ENCODE measurements around the gene SPATA21. TPM values are rescaled to one million over a fixed set of nuclear protein-coding genes. Genes with fewer than 3 reads are reported as not detected.
"Not testable (repeated sequence)": the region's sequence is repeated elsewhere in the genome, so short reads cannot be mapped to it uniquely, and the experiment has no call there.

Gene SPATA21
- total RNA-seq, 1 donor from 2014 or later: not detected

GRCh38 chr1:16385659-16386453, 51.4 kb downstream of the SPATA21 start:
- no peak for DNase-seq (ENCODE audit: low read depth)

GRCh38 chr1:16383888-16384287, 53.3 kb downstream of the SPATA21 start:
- no peak for DNase-seq (ENCODE audit: low read depth)

GRCh38 chr1:16380868-16381267, 56.4 kb downstream of the SPATA21 start:
- no peak for DNase-seq (ENCODE audit: low read depth)

- DNase-seq (ENCODE audit: low read depth): no peak
Observed at GRCh38 chr1:16378443-16378842, 58.8 kb downstream of the SPATA21 start.

GRCh38 chr1:16376971-16377370, 60.3 kb downstream of the SPATA21 start:
- no peak for DNase-seq (ENCODE audit: low read depth)

GRCh38 chr1:16375521-16376340, 61.5 kb downstream of the SPATA21 start:
- DNase-seq (ENCODE audit: low read depth): no peak

GRCh38 chr1:16374266-16374665, 63.0 kb downstream of the SPATA21 start:
- no peak for DNase-seq (ENCODE audit: low read depth)

- peak; percentile 64 for DNase-seq (ENCODE audit: low read depth)
Observed at GRCh38 chr1:16372535-16373285, 64.5 kb downstream of the SPATA21 start.

- DNase-seq (ENCODE audit: low read depth): peak; percentile 59
Observed at GRCh38 chr1:16371725-16372124, 65.5 kb downstream of the SPATA21 start.

GRCh38 chr1:16369821-16370220, 67.4 kb downstream of the SPATA21 start:
- no peak for DNase-seq (ENCODE audit: low read depth)

GRCh38 chr1:16367968-16368890, 69.0 kb downstream of the SPATA21 start:
- DNase-seq (ENCODE audit: low read depth): no peak

GRCh38 chr1:16367258-16367967, 69.8 kb downstream of the SPATA21 start:
- peak; percentile 84 for DNase-seq (ENCODE audit: low read depth)

- DNase-seq (ENCODE audit: low read depth): peak; percentile 98
Observed at GRCh38 chr1:16366722-16367257, 70.4 kb downstream of the SPATA21 start, which contains the start of gene SZRD1. Gene SZRD1, plus strand, starts transcription at chr1:16367242. Its CDS starts 16 bp downstream, at chr1:16367258.

- not testable (repeated sequence) for DNase-seq (ENCODE audit: low read depth)
Observed at GRCh38 chr1:16365146-16365498, 72.1 kb downstream of the SPATA21 start.

- no peak for DNase-seq (ENCODE audit: low read depth)
Observed at GRCh38 chr1:16356867-16357266, 80.4 kb downstream of the SPATA21 start.

- DNase-seq (ENCODE audit: low read depth): no peak
Observed at GRCh38 chr1:16354619-16355018, 82.6 kb downstream of the SPATA21 start.

GRCh38 chr1:16352842-16353535, 84.2 kb downstream of the SPATA21 start:
- DNase-seq (ENCODE audit: low read depth): no peak

GRCh38 chr1:16351994-16352841, 85.0 kb downstream of the SPATA21 start, which contains the start of gene FBXO42:
Gene FBXO42, minus strand, starts transcription at chr1:16352480. Its CDS starts 37,062 bp downstream, at chr1:16315418.
- peak; percentile 75 for DNase-seq (ENCODE audit: low read depth)
